Skeletal muscle cell (primary cell): ENCODE measurements around the gene PCNP.
"Not testable (repeated sequence)": the region's sequence is repeated elsewhere in the genome, so short reads cannot be mapped to it uniquely, and the experiment has no call there.

Experiments
- DNase-seq: peaks from one replicate; pipeline ENCODE4 v3.0.0-alpha.2; 2010; ENCODE audit warnings: low read depth
- H3K4me3 ChIP-seq: 2 replicates; pipeline ENCODE4 v1.5.1; 2011; ENCODE audit warnings: low read depth, mild to moderate bottlenecking, control low read depth, low read length, moderate library complexity

Gene PCNP

DNA sequence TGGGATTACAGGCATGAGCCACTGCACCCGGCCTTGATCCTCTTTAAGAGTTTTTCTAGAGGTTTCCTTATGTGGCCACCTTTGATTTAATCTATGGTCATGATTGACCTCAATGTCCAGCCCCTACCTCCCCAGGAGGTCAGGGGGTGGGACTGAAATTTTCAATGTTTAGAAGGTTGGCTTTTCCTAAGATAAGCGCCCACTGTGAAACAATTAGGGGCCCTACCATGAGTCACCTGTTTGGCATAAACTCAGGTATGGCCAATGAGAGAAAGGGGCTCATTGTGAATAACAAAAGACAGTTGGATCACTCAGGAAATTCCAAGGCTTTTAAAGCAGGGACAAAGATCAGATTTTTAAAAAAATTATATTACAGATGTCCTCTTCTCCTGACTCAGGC is 51.9 kb downstream of the PCNP start:
- H3K4me3 ChIP-seq = no peak overlapping the region
- no peak for DNase-seq

DNA sequence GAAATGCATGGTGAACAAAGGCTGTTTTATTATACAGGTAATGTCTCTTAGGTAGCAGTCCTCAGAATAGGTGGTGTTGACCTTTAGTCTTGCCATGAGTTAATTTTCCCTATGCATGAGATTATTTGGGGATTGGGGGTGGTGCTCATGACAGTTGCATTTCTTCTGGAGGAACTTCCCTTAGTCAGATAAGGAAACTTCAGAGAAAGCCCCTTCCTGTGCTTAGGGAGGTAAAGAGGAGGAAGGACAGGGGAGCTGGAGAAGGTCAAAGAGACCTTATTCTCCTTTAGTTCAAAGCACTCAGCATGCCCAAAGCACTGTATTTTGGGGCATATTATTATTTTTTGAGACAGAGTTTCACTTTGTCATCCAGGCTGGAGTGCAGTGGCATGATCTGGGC is 55.2 kb downstream of the PCNP start:
- H3K4me3 ChIP-seq = no peak overlapping the region
- no peak for DNase-seq

GRCh38 chr3:101631098-101631796 is 57.3 kb downstream of the PCNP start:
- no peak for DNase-seq
- H3K4me3 ChIP-seq = no peak overlapping the region

DNA sequence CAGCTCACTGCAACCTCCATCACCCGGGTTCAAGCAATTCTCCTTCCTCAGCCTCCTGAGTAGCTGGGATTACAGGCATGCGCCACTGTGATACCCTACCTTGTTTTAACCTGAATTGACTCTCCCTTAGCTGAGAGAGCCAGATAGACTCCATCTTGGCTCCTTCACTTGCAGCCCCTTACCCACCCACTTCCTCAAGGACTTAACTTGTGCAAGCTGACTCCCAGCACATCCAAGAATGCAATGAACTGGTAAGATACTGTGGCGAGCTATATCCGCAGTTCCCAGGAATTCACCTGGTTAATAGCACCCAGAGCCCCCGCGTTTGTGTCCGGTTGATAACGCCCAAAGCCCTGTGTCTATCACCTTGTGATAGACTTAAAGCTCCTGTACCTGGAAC is 58.0 kb downstream of the PCNP start:
- not testable (repeated sequence) for H3K4me3 ChIP-seq, DNase-seq

DNA sequence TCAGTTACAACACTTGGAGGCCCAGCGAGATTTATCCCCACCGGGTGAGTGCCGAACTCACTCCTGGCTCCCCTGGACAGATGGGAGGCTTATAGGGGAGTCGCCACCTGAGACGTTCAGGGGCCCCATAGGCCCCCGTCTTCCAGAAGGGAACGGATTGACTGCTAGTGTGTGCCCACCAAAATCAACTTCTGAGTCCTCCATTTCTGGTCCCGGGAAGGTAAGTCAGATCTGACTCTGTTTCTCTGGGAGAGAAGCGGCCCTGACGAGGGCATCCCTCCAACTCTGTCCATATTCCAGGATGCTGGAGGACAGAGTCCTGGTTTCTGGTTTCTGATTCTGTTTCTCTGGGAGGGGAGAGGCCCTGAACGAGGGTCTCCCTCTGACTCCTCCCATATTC is 58.6 kb downstream of the PCNP start:
- H3K4me3 ChIP-seq = no peak overlapping the region
- DNase-seq = no peak

DNA sequence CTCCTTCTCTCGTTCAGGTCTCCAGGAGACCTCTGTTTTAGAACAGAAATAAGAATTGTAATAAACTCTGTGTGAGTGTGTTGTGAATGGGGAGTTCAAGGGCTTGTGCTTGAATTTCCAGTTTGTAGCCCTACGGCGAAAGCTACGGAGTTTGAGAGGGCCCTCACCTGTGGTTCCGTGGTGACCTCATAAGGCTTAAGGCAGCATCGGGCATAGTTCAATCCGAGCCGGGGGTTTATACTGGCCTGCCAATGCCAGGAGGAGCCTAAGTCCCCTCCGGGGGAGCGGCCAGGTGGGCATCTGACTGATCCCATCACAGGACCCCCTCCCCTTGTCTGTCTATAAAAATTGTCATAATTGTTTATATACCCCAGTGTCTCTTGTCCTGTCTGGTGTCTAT is 59.2 kb downstream of the PCNP start:
- H3K4me3 ChIP-seq = no peak overlapping the region
- DNase-seq = no peak

GRCh38 chr3:101634591-101635196 is 60.7 kb downstream of the PCNP start:
- H3K4me3 ChIP-seq = no peak overlapping the region
- no peak for DNase-seq

DNA sequence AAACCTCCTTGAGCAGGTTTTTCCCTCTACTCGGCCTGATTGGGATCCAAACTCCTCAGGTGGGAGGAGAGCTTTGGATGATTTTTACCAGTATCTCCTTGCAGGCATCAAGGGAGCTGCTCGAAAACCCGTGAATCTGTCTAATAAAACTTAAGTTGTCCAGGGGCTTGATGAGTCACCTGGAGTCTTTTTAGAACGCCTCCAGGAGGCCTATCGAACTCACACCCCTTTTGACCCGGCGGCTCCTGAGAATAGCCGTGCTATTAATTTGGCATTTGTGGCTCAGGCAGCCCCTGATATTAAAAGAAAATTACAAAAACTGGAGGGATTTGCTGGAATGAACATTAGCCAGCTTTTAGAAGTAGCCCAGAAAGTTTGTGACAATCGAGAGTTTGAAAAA is 61.4 kb downstream of the PCNP start:
- H3K4me3 ChIP-seq = no peak overlapping the region
- no peak for DNase-seq

DNA sequence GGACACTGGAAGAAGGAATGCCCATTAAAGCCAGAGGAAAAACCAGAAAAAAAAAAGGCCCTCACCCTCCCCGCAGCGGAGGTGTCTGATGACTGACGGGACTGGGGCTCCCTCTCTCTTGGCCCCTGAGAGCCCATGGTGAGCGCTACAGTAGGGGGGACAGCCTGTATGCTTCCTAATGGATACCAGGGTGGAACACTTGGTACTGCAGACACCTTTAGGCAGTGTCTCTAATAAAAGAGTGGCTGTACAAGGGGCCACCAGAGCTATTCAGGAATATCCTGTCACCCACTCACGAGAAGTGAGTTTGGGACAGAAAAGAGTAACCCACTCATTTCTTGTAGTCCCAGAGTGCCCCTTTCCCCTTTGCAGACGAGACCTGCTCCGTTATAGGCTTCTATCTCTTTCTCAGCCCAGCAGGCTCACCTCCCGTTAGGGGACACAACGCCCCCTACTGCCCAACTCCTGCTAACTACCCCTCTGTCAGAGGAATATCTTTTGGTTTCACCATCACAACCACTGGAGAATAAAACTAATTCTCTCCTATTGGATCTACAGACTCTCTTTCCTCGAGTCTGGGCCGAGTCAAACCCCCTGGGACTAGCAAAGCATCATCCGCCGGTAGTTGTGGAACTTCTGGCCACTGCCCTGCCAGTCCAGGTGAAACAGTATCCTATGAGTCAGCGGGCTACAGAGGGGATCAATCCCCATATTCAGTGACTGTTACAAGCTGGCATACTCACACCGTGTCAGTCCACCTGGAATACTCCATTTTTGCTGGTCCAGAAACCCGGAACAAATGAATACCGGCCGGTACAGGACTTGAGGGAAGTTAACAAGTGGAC is 62.2 kb downstream of the PCNP start:
- no peak overlapping the region for H3K4me3 ChIP-seq
- no peak for DNase-seq

- H3K4me3 ChIP-seq = no peak overlapping the region
- no peak for DNase-seq
Observed at GRCh38 chr3:101637451-101637850, 63.5 kb downstream of the PCNP start.

DNA sequence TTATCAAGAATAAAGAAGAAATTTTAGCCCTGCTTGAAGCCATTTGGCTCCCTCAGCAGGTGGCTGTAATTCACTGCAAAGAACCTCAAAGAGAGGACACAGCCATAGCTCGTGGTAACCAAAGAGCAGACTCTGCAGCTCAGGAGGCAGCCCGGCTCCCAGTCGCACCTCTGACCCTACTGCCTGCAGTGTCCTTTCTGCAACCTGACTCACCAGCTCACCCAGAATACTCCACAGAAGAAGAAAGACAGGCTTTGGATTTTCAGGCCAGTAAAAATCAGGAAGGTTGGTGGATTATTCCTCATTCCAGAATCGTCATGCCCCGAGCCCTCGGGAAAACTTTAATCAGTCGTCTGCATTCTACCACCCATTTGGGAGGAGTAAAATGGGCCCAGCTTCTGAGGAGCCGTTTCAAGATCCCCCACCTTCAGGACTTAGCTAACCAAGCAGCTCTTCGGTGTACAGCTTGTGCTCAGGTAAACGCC is 64.3 kb downstream of the PCNP start:
- no peak for DNase-seq
- no peak overlapping the region for H3K4me3 ChIP-seq

DNA sequence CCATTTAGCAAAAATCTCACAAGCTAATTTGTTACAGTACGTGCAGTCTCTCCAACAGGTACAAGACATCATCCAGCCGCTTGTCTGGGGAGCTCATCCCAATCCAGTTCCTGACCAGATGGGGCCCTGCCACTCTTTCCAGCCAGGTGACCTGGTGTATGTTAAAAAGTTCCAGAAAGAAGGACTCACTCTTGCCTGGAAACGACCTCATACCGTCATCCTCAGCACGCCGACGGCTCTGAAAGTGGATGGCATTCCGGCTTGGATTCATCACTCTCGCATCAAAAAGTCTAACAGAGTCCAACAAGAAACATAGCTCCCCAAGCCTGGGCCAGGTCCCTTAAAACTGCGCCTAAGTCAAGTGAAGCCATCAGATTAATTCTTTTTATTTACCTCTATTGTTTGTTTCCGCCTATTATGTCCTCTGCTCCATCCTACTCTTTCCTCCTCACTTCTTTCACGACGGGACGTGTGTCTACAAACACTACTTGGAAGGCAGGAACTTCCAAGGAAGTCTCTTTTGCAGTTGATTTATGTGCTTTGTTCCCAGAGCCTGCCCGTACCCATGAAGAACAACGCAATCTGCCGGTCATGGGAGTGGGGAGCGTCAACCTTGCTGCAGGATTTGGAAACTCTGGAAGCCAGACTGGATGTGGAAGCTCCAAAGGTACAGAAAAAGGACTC is 65.4 kb downstream of the PCNP start:
- no peak overlapping the region for H3K4me3 ChIP-seq
- no peak for DNase-seq

DNA sequence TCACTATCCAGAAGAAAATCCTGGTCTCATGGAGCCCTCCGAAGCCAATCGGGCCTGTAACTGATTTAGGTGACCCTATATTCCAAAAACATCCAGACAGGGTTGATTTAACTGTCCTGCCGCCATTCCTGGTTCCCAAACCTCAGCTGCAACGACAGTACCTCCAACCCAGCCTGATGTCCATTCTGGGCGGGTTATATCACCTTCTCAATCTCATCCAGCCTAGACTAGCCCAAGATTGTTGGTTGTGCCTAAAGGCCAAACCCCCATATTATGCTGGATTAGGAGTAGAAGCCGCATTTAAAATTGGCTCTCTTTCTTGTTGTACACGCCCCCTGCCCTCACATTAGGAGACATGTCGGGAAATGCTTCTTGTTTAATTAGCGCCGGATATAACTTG is 66.3 kb downstream of the PCNP start:
- H3K4me3 ChIP-seq = no peak overlapping the region

DNA sequence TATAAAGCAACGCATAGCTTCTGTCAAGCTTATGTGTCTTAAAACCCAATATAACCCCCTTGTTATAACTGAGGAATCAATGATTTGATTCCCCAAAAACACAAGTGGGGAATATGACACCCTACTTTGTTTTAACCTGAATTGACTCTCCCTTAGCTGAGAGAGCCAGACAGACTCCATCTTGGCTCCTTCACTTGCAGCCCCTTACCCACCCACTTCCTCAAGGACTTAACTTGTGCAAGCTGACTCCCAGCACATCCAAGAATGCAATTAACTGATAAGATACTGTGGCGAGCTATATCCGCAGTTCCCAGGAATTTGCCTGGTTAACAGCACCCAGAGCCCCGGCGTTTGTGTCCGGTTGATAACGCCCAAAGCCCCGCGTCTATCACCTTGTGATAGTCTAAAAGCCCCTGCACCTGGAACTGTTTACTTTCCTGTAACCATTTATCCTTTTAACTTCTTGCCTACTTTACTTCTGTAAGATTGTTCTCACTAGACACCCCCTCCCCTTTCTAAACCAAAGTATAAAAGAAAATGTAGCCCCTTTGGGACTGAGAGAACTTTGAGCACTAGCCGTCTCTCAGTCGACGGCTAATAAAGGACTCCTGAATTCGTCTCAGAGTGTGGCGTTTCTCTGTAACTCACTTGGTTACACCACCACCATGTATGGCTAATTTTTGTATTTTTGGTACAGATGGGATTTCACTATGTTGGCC is 67.6 kb downstream of the PCNP start:
- not testable (repeated sequence) for DNase-seq, H3K4me3 ChIP-seq

More for the DNA sequence above, 66.3 kb downstream of the PCNP start:
- DNase-seq = no peak

- H3K4me3 ChIP-seq = no peak overlapping the region
- no peak for DNase-seq
Observed at GRCh38 chr3:101642441-101642840, 68.5 kb downstream of the PCNP start.

DNA sequence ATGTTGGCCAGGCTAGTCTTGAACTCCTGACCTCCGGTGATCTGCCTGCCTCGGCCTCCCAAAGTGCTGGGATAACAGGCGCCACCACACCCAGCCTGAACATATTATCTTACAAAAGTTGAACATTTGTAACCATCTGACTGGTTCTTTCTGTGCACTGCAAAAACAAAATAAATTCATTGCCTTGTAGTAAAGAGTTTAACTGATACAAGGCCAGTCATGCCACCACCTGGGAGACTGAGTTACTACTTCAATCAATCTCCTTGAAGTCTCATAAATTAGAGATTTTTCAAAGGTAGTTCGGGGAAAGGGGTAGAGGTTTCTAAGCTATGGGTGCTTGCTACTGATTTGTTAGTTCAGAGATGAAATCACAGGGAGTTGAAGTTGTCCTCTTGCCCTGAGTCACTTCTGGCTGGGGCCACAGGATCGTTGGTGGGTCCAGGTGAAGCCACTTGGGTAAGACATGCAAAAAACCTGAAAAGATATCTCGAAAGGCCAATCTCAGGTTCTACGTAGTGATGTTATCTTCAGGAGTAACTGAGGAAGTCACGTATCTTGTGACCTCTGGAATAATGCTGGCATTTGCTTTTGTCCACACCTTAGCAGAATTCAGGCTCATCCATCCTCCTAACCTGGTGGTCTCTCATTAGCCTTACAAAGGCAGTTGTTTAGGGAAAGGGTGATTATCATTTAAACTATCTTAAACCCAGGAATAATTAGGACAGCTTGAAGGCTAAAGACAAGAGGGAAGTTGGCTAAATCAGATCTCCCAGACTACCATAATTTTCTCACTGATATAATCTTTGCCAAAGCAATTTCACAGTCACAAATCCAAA is 69.2 kb downstream of the PCNP start:
- H3K4me3 ChIP-seq = no peak overlapping the region
- DNase-seq = no peak
